Measurements from ENCODE around the gene NUDT13. TPM values are rescaled to one million over a fixed set of nuclear protein-coding genes. Genes with fewer than 3 reads are reported as not detected.

NUDT13 gene
- total and polyA plus RNA-seq, 2 of the 4 experiments (the other 2 are of a cell fraction), result 0.90 to 1.7 TPM

GRCh38 chr10:73106301-73106700 lies 4.0 kb upstream of the NUDT13 start:
- no peak overlapping the region for H4K8ac ChIP-seq (ENCODE audit: low read depth in 2 of 2, low read length in 2 of 2)
- no peak overlapping the region for H3K4me3 ChIP-seq (ENCODE audit: insufficient read depth, low read depth, low read length)
- H2BK20ac ChIP-seq (ENCODE audit: low read depth, low read length), result no peak overlapping the region
- no peak overlapping the region for H3K14ac ChIP-seq (replicated peaks; ENCODE audit: low read depth, low read length)
- no TSS peak for BruUV-seq (replicated peaks)
- no peaks in the 10 kb centered on the region for H3K9me1 ChIP-seq (ENCODE audit: insufficient read depth, low read length)
- no peak for ATAC-seq (ENCODE audit: low read depth)
- H2BK120ac ChIP-seq (ENCODE audit: low read depth, low read length), result no peak overlapping the region
- no peak for DNase-seq
- no peak overlapping the region for H3K4me2 ChIP-seq (ENCODE audit: low read depth, low read length)
- H3K27me3 ChIP-seq (ENCODE audit: control insufficient read depth, insufficient read depth, low read length), result no peaks in the 10 kb centered on the region
- in situ Hi-C loops (cut with MboI; ENCODE audit: low sequenced_read_pairs), result no loop called here
- ChIA-PET POLR2A (ENCODE audit: unreplicated experiment) (no interaction called here), CTCF (no interaction called here)
- dilution Hi-C loops (cut with HindIII; ENCODE audit: low sequenced_read_pairs, unreplicated experiment), result no loop called here
- H2AFZ ChIP-seq (replicated peaks; ENCODE audit: low read length, poor library complexity), result no peak overlapping the region
- no peak overlapping the region for H4K5ac ChIP-seq (ENCODE audit: low read depth, low read length)
- no peak overlapping the region for H2BK5ac ChIP-seq (ENCODE audit: low read depth, low read length, poor library complexity, severe bottlenecking)
- no peak overlapping the region for H3K18ac ChIP-seq (ENCODE audit: low read depth, low read length)
- no CpG with 5 or more reads among the region's 3 CpGs for WGBS, 2 experiments (ENCODE audit: extremely low coverage in 2 of 2, insufficient read length in 1 of 2)
- no peaks in the 10 kb centered on the region for H3K9me3 ChIP-seq (ENCODE audit: control insufficient read depth, insufficient read depth, low read length)
- H3K79me1 ChIP-seq (ENCODE audit: low read depth in 1 of 2, low read length in 2 of 2), result peaks cover 0 to 11% of the 10 kb centered on the region in 2 experiments; a peak in 2 of 4 replicates
- H3K4ac ChIP-seq (ENCODE audit: low read depth, low read length), result no peak overlapping the region
- no peak overlapping the region for H3K27ac ChIP-seq (ENCODE audit: insufficient read depth, low read length)
- H4K20me1 ChIP-seq (ENCODE audit: insufficient read depth, low read length), result no peaks in the 10 kb centered on the region
- H3K9ac ChIP-seq (ENCODE audit: low read depth, low read length), result no peak overlapping the region
- H4K91ac ChIP-seq (ENCODE audit: insufficient read depth, low read depth, low read length), result no peak overlapping the region
- TF ChIP-seq RAD21 (IDR thresholded peaks at IDR 0.05; ENCODE audit: low read length) (no peak), RFX5 (IDR thresholded peaks at IDR 0.05; ENCODE audit: low read depth, low read length) (no peak), RCOR1 (IDR thresholded peaks at IDR 0.05; ENCODE audit: insufficient replicate concordance, low read length) (no peak), SMC3 (IDR thresholded peaks at IDR 0.05; ENCODE audit: low read depth, low read length) (no peak), CHD1 (IDR thresholded peaks at IDR 0.05; ENCODE audit: low read depth, low read length) (no peak), MAFK (IDR thresholded peaks at IDR 0.05; ENCODE audit: low read depth, low read length) (no peak), NFE2L2 (IDR thresholded peaks at IDR 0.05; ENCODE audit: low read depth, low read length) (no peak), MAZ (IDR thresholded peaks at IDR 0.05; ENCODE audit: borderline replicate concordance, low read depth, low read length) (no peak), CEBPB (IDR thresholded peaks at IDR 0.05; ENCODE audit: low read depth, low read length) (no peak), MXI1 (IDR thresholded peaks at IDR 0.05; ENCODE audit: borderline replicate concordance, low read depth, low read length) (no peak), BHLHE40 (IDR thresholded peaks at IDR 0.05; ENCODE audit: low read depth, low read length) (no peak), POLR2A (IDR thresholded peaks at IDR 0.05; ENCODE audit: low read depth, low read length) (no peak), FOS (IDR thresholded peaks at IDR 0.05; ENCODE audit: low read depth, low read length) (no peak)
- TF ChIP-seq, protein P1, sequence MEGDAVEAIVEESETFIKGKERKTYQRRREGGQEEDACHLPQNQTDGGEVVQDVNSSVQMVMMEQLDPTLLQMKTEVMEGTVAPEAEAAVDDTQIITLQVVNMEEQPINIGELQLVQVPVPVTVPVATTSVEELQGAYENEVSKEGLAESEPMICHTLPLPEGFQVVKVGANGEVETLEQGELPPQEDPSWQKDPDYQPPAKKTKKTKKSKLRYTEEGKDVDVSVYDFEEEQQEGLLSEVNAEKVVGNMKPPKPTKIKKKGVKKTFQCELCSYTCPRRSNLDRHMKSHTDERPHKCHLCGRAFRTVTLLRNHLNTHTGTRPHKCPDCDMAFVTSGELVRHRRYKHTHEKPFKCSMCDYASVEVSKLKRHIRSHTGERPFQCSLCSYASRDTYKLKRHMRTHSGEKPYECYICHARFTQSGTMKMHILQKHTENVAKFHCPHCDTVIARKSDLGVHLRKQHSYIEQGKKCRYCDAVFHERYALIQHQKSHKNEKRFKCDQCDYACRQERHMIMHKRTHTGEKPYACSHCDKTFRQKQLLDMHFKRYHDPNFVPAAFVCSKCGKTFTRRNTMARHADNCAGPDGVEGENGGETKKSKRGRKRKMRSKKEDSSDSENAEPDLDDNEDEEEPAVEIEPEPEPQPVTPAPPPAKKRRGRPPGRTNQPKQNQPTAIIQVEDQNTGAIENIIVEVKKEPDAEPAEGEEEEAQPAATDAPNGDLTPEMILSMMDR (conservative IDR thresholded peaks at IDR 0.05; ENCODE audit: low read depth, low read length), result no peak
- TF ChIP-seq, protein P2, sequence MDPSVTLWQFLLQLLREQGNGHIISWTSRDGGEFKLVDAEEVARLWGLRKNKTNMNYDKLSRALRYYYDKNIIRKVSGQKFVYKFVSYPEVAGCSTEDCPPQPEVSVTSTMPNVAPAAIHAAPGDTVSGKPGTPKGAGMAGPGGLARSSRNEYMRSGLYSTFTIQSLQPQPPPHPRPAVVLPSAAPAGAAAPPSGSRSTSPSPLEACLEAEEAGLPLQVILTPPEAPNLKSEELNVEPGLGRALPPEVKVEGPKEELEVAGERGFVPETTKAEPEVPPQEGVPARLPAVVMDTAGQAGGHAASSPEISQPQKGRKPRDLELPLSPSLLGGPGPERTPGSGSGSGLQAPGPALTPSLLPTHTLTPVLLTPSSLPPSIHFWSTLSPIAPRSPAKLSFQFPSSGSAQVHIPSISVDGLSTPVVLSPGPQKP (IDR thresholded peaks at IDR 0.05; ENCODE audit: borderline replicate concordance, low read depth, low read length), result no peak
- TF ChIP-seq, protein P3, sequence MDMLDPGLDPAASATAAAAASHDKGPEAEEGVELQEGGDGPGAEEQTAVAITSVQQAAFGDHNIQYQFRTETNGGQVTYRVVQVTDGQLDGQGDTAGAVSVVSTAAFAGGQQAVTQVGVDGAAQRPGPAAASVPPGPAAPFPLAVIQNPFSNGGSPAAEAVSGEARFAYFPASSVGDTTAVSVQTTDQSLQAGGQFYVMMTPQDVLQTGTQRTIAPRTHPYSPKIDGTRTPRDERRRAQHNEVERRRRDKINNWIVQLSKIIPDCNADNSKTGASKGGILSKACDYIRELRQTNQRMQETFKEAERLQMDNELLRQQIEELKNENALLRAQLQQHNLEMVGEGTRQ (IDR thresholded peaks at IDR 0.05; ENCODE audit: low read depth, low read length), result no peak
- H2AK9ac ChIP-seq (replicated peaks; ENCODE audit: low read depth, low read length, poor library complexity), result no peak overlapping the region
- intact Hi-C loops (cut with micrococcal nuclease), result no loop called here
- H3K4me1 ChIP-seq (ENCODE audit: control insufficient read depth, insufficient read depth, low read length), result peaks cover 1% of the 10 kb centered on the region; the same call in 1 of the 2 replicates
- no peak overlapping the region for H3K23ac ChIP-seq (ENCODE audit: low read depth, low read length)
- no peak overlapping the region for H2AK5ac ChIP-seq (ENCODE audit: low read depth, low read length)
- H2BK15ac ChIP-seq (ENCODE audit: low read depth, low read length), result no peak overlapping the region
- peaks cover 3% of the 10 kb centered on the region; the same call in 1 of the 2 replicates for H3K36me3 ChIP-seq (ENCODE audit: control insufficient read depth, insufficient read depth, low read length)
- no peak overlapping the region for H3K56ac ChIP-seq (ENCODE audit: extremely low read depth, insufficient read depth, low read length)
